Glutamatergic neuron (in vitro differentiated cells): Measurements from ENCODE around the gene PUDP. TPM values are rescaled to one million over a fixed set of nuclear protein-coding genes. Genes with fewer than 3 reads are reported as not detected.

Experiments used
- DNase-seq: peaks from one replicate; pipeline ENCODE4 v3.0.0; 2022
- H3K27ac Mint-ChIP-seq: one replicate; pipeline ENCODE4 v1.8.0; 2020; ENCODE audit warnings: mild to moderate bottlenecking, mixed read lengths, inconsistent platforms; ENCODE audit not compliant: unreplicated experiment
- H3K27me3 Mint-ChIP-seq: one replicate; pipeline ENCODE4 v1.8.0; 2020; ENCODE audit warnings: mild to moderate bottlenecking, moderate library complexity, mixed read lengths, inconsistent platforms; ENCODE audit not compliant: unreplicated experiment
- H3K36me3 Mint-ChIP-seq: one replicate; pipeline ENCODE4 v1.8.0; 2020; ENCODE audit warnings: mild to moderate bottlenecking, mixed read lengths, inconsistent platforms; ENCODE audit not compliant: unreplicated experiment
- H3K4me1 Mint-ChIP-seq: one replicate; pipeline ENCODE4 v1.8.0; 2020; ENCODE audit warnings: mild to moderate bottlenecking, low read depth, mixed read lengths, inconsistent platforms; ENCODE audit not compliant: unreplicated experiment
- H3K4me3 Mint-ChIP-seq: one replicate; pipeline ENCODE4 v1.8.0; 2020; ENCODE audit warnings: mild to moderate bottlenecking, mixed read lengths, inconsistent platforms; ENCODE audit not compliant: unreplicated experiment
- H3K9me3 Mint-ChIP-seq: one replicate; pipeline ENCODE4 v1.8.0; 2020; ENCODE audit warnings: mild to moderate bottlenecking, moderate library complexity, mixed read lengths, inconsistent platforms; ENCODE audit not compliant: unreplicated experiment
- CTCF ChIP-seq: fragments of 200-600 bp; sonication (generic); IDR thresholded peaks from one replicate; pipeline ENCODE4 v1.5.0; 2021; ENCODE audit not compliant: partially characterized antibody, unreplicated experiment
- total RNA-seq: library from RNA; stranded (reverse); fragmentation: NEBNext Ultra II Directional; extraction: Animal tissue kit (Norgen Biotek cat#: 25700); gene quantifications from one replicate; pipeline ENCODE4 v1.2.1, GENCODE V29; 2021; ENCODE audit not compliant: unreplicated experiment

Gene PUDP
- total RNA-seq, 1 donor from 2014 or later = 22.7 TPM

- H3K9me3 Mint-ChIP-seq = peaks cover 8% of the 10 kb centered on the region
- H3K4me1 Mint-ChIP-seq = peaks cover 7% of the 10 kb centered on the region
- H3K27me3 Mint-ChIP-seq = peaks cover 3% of the 10 kb centered on the region
- no peak for TF ChIP-seq CTCF
- no peak overlapping the region for H3K4me3 Mint-ChIP-seq
- H3K36me3 Mint-ChIP-seq = no peaks in the 10 kb centered on the region
- H3K27ac Mint-ChIP-seq = no peak overlapping the region
- DNase-seq = no peak
Measured at GRCh38 chrX:7143941-7144525, 3.9 kb downstream of the PUDP start.

- Mint-ChIP-seq H3K4me1 (peaks cover 7% of the 10 kb centered on the region), H3K36me3 (no peaks in the 10 kb centered on the region), H3K27ac (no peak overlapping the region), H3K4me3 (no peak overlapping the region), H3K27me3 (no peaks in the 10 kb centered on the region), H3K9me3 (peaks cover 3% of the 10 kb centered on the region)
- no peak for DNase-seq
- no peak for TF ChIP-seq CTCF
Measured at GRCh38 chrX:7143076-7143475, 4.9 kb downstream of the PUDP start.

GRCh38 chrX:7139202-7140081, 8.5 kb downstream of the PUDP start:
- DNase-seq = no peak
- Mint-ChIP-seq H3K27ac (no peak overlapping the region), H3K4me1 (peaks cover 6% of the 10 kb centered on the region), H3K36me3 (no peaks in the 10 kb centered on the region), H3K27me3 (no peaks in the 10 kb centered on the region), H3K9me3 (no peaks in the 10 kb centered on the region), H3K4me3 (no peak overlapping the region)
- no peak for TF ChIP-seq CTCF

- no peak overlapping the region for H3K27ac Mint-ChIP-seq
- H3K9me3 Mint-ChIP-seq = no peaks in the 10 kb centered on the region
- H3K36me3 Mint-ChIP-seq = no peaks in the 10 kb centered on the region
- H3K4me1 Mint-ChIP-seq = peaks cover 16% of the 10 kb centered on the region
- H3K4me3 Mint-ChIP-seq = no peak overlapping the region
- no peak for TF ChIP-seq CTCF
- DNase-seq = no peak
- no peaks in the 10 kb centered on the region for H3K27me3 Mint-ChIP-seq
Measured at GRCh38 chrX:7134981-7135380, 13.0 kb downstream of the PUDP start.

- Mint-ChIP-seq H3K4me1 (peaks cover 16% of the 10 kb centered on the region), H3K27me3 (no peaks in the 10 kb centered on the region), H3K9me3 (no peaks in the 10 kb centered on the region), H3K36me3 (no peaks in the 10 kb centered on the region), H3K4me3 (peak overlapping the region; percentile 23), H3K27ac (peak overlapping the region; percentile 78)
- DNase-seq = no peak
- TF ChIP-seq CTCF = no peak
Measured at GRCh38 chrX:7133050-7133440, 14.9 kb downstream of the PUDP start.
